ENCODE results near the gene RARRES1.
A peak's percentile ranks its signal among the peaks of the same experiment; 100 is the strongest.

Gene RARRES1

GRCh38 chr3:158737410-158737809 is 5.2 kb upstream of the RARRES1 start:
- DNase-seq (ENCODE audit: low read depth) = no peak
- no peak overlapping the region for H3K4me3 ChIP-seq (ENCODE audit: control insufficient read depth, low read depth, low read length)
- TF ChIP-seq CTCF (conservative IDR thresholded peaks at IDR 0.05; ENCODE audit: control insufficient read depth, insufficient read depth, low read depth, low read length) = no peak

GRCh38 chr3:158735296-158736033 is 3.2 kb upstream of the RARRES1 start:
- no peak for DNase-seq (ENCODE audit: low read depth)
- no peak for TF ChIP-seq CTCF (conservative IDR thresholded peaks at IDR 0.05; ENCODE audit: control insufficient read depth, insufficient read depth, low read depth, low read length)

GRCh38 chr3:158733656-158734055 is 1.4 kb upstream of the RARRES1 start:
- H3K4me3 ChIP-seq (ENCODE audit: control insufficient read depth, low read depth, low read length) = no peak overlapping the region
- TF ChIP-seq CTCF (conservative IDR thresholded peaks at IDR 0.05; ENCODE audit: control insufficient read depth, insufficient read depth, low read depth, low read length) = no peak
- no peak for DNase-seq (ENCODE audit: low read depth)

More at GRCh38 chr3:158735296-158736033, 3.2 kb upstream of the RARRES1 start:
- H3K4me3 ChIP-seq (ENCODE audit: control insufficient read depth, low read depth, low read length) = no peak overlapping the region

GRCh38 chr3:158732856-158733200 is 571 bp upstream of the RARRES1 start:
- no peak for TF ChIP-seq CTCF (conservative IDR thresholded peaks at IDR 0.05; ENCODE audit: control insufficient read depth, insufficient read depth, low read depth, low read length)
- DNase-seq (ENCODE audit: low read depth) = no peak
- H3K4me3 ChIP-seq (ENCODE audit: control insufficient read depth, low read depth, low read length) = peak overlapping the region; percentile 56

GRCh38 chr3:158731486-158731885 is 771 bp downstream of the RARRES1 start:
- DNase-seq (ENCODE audit: low read depth) = no peak
- H3K4me3 ChIP-seq (ENCODE audit: control insufficient read depth, low read depth, low read length) = peak overlapping the region; percentile 38
- no peak for TF ChIP-seq CTCF (conservative IDR thresholded peaks at IDR 0.05; ENCODE audit: control insufficient read depth, insufficient read depth, low read depth, low read length)

- no peak for TF ChIP-seq CTCF (conservative IDR thresholded peaks at IDR 0.05; ENCODE audit: control insufficient read depth, insufficient read depth, low read depth, low read length)
- no peak for DNase-seq (ENCODE audit: low read depth)
- H3K4me3 ChIP-seq (ENCODE audit: control insufficient read depth, low read depth, low read length) = no peak overlapping the region
Observed at GRCh38 chr3:158728851-158729250, 3.4 kb downstream of the RARRES1 start.

- no peak for TF ChIP-seq CTCF (conservative IDR thresholded peaks at IDR 0.05; ENCODE audit: control insufficient read depth, insufficient read depth, low read depth, low read length)
- DNase-seq (ENCODE audit: low read depth) = no peak
- H3K4me3 ChIP-seq (ENCODE audit: control insufficient read depth, low read depth, low read length) = no peak overlapping the region
Observed at GRCh38 chr3:158728061-158728377, 4.2 kb downstream of the RARRES1 start.
